NCI-H774 (cell line): ENCODE results near the gene RBM8A.

Source experiments
- DNase-seq: peaks from one replicate; lab custom pipeline; 2025; lab: John Stamatoyannopoulos, UW

RBM8A gene

DNA sequence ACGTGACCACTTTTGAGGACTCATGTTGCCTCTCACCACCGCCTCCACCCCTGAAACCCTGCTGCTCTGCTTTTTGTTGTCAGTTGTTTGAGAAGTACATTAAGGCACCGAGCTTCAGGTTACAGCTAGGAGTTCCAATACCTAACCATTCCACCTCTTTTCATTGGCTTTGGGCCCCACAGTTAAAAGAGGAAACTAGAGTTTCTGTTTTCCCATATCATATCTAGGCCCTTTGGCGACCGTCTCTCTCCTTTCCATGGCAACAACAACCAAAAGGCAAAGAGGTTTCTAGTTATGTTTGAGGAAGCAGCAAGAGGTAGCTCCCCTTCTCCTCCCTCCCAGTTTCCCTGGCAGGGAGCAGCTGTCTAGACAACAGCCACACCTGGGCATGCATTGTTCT, 47.5 kb downstream of the RBM8A start:
- DNase-seq, result peak; percentile 84

DNA sequence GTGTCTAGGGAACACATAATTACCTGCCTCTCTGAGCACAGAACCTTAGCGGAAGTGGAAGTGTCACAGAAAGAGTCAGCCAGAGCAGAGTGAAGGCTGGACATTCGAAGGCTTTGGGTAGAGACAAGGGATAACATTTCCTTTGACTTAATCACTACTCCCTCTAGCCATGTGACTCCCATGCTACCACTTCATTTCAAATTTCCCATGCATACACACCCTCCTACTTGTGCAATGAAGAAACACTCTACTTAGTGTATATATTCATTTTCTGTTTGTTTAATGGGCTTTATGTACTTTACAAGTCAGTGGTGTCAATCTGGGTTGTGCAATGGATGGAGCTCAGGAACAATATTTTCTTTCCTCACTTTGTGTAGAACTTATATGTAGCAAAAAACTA, 48.6 kb downstream of the RBM8A start:
- no peak for DNase-seq

DNA sequence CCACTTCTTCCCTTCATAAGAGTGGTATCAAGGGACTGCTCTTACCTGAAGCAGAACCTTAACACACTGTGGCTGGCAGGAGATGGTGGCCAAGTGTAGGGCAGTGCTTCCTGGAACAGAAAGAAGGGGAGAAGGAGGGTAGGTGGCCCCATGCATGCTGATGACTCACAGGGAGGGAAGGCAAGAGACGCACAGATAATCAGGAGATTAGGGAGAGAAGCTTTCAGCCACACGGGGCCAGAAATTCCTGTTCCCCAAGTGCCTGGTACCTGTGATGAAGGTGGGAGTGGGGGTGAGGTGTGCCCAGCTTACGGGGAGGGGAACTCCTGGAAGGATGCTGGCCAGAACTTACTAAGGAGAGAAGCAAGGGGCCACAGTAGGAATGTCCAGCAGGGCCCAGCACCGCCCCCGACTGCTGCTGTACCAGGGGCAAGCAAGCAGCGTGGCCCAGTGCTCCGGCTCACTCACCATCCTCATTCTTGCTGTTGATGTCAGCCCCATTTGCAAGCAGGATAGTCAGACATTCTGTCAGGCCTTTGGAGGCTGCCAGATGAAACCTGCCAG, 49.3 kb downstream of the RBM8A start:
- no peak for DNase-seq

- DNase-seq, result no peak
These were observed 52.6 kb downstream of the RBM8A start for GRCh38 chr1:145874646-145875045.

DNA sequence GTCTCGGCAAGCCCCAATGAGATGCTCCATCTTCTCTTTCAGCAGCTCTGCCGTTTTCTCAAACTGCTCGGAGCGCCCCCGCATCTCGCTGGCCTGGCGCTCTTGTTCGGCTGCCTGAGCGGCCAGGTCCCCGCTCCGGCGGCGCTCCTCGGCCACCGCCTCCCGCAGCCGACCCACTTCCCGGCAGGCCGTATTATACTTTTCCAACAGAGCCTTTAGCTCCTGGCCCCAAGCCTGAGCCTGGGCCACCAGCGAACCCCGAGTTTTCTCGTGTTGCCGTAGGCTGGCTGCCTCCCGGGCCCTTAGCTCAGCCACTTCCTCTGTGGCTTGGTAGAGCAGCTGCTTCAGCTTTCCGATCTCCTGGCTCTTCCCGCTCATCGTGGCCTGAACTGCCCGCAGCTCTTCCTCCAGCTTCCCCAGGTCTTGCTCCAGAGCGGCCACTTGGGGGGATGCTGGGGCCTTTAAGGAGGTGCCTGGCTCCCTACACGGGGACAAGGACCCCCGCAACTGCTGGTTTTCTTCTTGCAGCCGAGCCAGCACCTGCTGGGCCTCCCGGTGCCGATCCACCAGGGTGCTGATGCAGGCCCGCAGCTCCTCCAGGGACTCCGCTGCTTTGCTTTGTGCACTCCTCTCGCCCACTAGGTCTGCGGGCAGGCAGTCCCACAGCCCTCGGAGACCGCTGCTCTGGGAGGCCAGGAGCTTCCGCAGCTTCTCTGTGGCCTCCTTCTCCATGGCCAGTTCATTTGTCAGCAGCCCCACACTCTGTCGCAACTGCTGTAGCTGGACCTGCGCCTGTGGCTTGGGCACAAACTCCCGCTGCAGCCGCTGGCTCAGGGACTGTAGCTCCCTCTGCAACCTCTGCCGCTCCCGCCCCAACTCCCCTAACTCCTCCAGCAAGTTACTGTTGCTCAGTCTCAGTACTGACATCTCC, 55.0 kb downstream of the RBM8A start:
- no peak for DNase-seq
